Ectodermal cell (in vitro differentiated cells): ENCODE measurements around the gene AGBL4.

ENCODE experiments used
- H3K27ac ChIP-seq: 2 replicates; pipeline ENCODE4 v1.7.0; 2013; ENCODE audit warnings: mild to moderate bottlenecking, low read depth, low read length; ENCODE audit not compliant: insufficient read depth, poor library complexity, severe bottlenecking
- H3K27me3 ChIP-seq: 2 replicates; pipeline ENCODE4 v1.7.0; 2013; ENCODE audit warnings: mild to moderate bottlenecking, low read length; ENCODE audit not compliant: insufficient read depth, control insufficient read depth, poor library complexity, severe bottlenecking
- H3K36me3 ChIP-seq: one replicate; pipeline ENCODE4 v1.7.0; 2013; ENCODE audit warnings: low read length; ENCODE audit not compliant: control insufficient read depth, insufficient read depth
- H3K4me1 ChIP-seq: one replicate; pipeline ENCODE4 v1.7.0; 2013; ENCODE audit warnings: low read length; ENCODE audit not compliant: control insufficient read depth, insufficient read depth
- H3K4me3 ChIP-seq: 2 replicates; pipeline ENCODE4 v1.7.0; 2013; ENCODE audit warnings: low read depth, low read length, control low read depth; ENCODE audit not compliant: insufficient read depth
- H3K9me3 ChIP-seq: 2 replicates; pipeline ENCODE4 v1.7.0; 2013; ENCODE audit warnings: mild to moderate bottlenecking, low read length, moderate library complexity; ENCODE audit not compliant: control insufficient read depth
- WGBS, 2 experiments: methylation state at CpG; one replicate each; pipeline ENCODE4 v1.1.7; 2013; ENCODE audit warnings: missing lambda C conversion rate in 2 of 2; 5-methylcytosine and 5-hydroxymethylcytosine counted together

The AGBL4 gene

GRCh38 chr1:48739091-48739490 is 1284.7 kb downstream of the AGBL4 start:
- H3K36me3 ChIP-seq, result peaks cover 12% of the 10 kb centered on the region
- 58 to 65% methylated on average over 3 of the region's 3 CpGs for WGBS, 2 experiments
- no peaks in the 10 kb centered on the region for H3K9me3 ChIP-seq
- no peaks in the 10 kb centered on the region for H3K27me3 ChIP-seq
- no peak overlapping the region for H3K4me3 ChIP-seq
- no peaks in the 10 kb centered on the region for H3K4me1 ChIP-seq
- no peak overlapping the region for H3K27ac ChIP-seq

DNA sequence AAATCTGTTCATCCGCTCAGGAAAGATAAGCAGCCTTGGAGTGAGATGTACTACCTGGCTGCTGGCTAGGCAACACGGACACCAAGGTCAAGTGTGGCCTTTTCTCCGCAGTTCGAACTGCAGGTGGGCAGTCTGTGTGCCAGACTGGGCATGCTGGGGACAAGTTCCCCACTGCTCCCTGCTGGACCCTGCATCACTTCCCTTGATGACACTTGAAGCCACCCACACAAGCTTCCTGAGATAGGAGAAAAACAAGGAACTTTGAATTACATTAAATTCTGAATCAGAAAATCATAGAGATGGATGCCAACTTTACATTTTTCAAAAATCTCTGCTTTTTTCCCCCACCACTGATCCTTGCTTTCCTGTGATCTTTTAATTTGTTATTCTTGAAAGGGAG is 1285.4 kb downstream of the AGBL4 start:
- 91 to 95% methylated on average over 4 of the region's 4 CpGs for WGBS, 2 experiments
- Histone ChIP-seq H3K36me3 (peaks cover 14% of the 10 kb centered on the region), H3K9me3 (no peaks in the 10 kb centered on the region), H3K4me1 (no peaks in the 10 kb centered on the region), H3K27ac (no peak overlapping the region), H3K27me3 (no peaks in the 10 kb centered on the region), H3K4me3 (no peak overlapping the region)

- Histone ChIP-seq H3K4me3 (no peak overlapping the region), H3K27ac (no peak overlapping the region), H3K36me3 (peaks cover 19% of the 10 kb centered on the region), H3K4me1 (no peaks in the 10 kb centered on the region), H3K27me3 (no peaks in the 10 kb centered on the region), H3K9me3 (no peaks in the 10 kb centered on the region)
- 80 to 87% methylated on average over 6 of the region's 6 CpGs for WGBS, 2 experiments
Observed at GRCh38 chr1:48735796-48736195, 1288.0 kb downstream of the AGBL4 start.

- Histone ChIP-seq H3K27ac (no peak overlapping the region), H3K4me3 (no peak overlapping the region), H3K27me3 (no peaks in the 10 kb centered on the region), H3K9me3 (no peaks in the 10 kb centered on the region), H3K4me1 (no peaks in the 10 kb centered on the region), H3K36me3 (peaks cover 20% of the 10 kb centered on the region)
- 91% methylated on average over 10 of the region's 10 CpGs for WGBS, 2 experiments
Observed at GRCh38 chr1:48730164-48730910, 1293.4 kb downstream of the AGBL4 start.

GRCh38 chr1:48728584-48728983 is 1295.2 kb downstream of the AGBL4 start:
- H3K4me3 ChIP-seq, result no peak overlapping the region
- H3K27ac ChIP-seq, result no peak overlapping the region
- no peaks in the 10 kb centered on the region for H3K27me3 ChIP-seq
- WGBS, 2 experiments, result 89 to 94% methylated on average over 2 of the region's 2 CpGs
- peaks cover 12% of the 10 kb centered on the region for H3K36me3 ChIP-seq
- no peaks in the 10 kb centered on the region for H3K4me1 ChIP-seq
- no peaks in the 10 kb centered on the region for H3K9me3 ChIP-seq

GRCh38 chr1:48726557-48727215 is 1297.1 kb downstream of the AGBL4 start:
- Histone ChIP-seq H3K36me3 (peaks cover 5% of the 10 kb centered on the region), H3K4me3 (no peak overlapping the region), H3K4me1 (no peaks in the 10 kb centered on the region), H3K27ac (no peak overlapping the region), H3K9me3 (no peaks in the 10 kb centered on the region), H3K27me3 (no peaks in the 10 kb centered on the region)
- 97 to 100% methylated on average over 2 to 3 of the region's 4 CpGs for WGBS, 2 experiments

- Histone ChIP-seq H3K9me3 (no peaks in the 10 kb centered on the region), H3K27ac (no peak overlapping the region), H3K36me3 (peaks cover 5% of the 10 kb centered on the region), H3K27me3 (no peaks in the 10 kb centered on the region), H3K4me3 (no peak overlapping the region), H3K4me1 (no peaks in the 10 kb centered on the region)
- WGBS, 2 experiments, result 97 to 100% methylated on average over 2 of the region's 2 CpGs
Observed at GRCh38 chr1:48726139-48726538, 1297.6 kb downstream of the AGBL4 start.

DNA sequence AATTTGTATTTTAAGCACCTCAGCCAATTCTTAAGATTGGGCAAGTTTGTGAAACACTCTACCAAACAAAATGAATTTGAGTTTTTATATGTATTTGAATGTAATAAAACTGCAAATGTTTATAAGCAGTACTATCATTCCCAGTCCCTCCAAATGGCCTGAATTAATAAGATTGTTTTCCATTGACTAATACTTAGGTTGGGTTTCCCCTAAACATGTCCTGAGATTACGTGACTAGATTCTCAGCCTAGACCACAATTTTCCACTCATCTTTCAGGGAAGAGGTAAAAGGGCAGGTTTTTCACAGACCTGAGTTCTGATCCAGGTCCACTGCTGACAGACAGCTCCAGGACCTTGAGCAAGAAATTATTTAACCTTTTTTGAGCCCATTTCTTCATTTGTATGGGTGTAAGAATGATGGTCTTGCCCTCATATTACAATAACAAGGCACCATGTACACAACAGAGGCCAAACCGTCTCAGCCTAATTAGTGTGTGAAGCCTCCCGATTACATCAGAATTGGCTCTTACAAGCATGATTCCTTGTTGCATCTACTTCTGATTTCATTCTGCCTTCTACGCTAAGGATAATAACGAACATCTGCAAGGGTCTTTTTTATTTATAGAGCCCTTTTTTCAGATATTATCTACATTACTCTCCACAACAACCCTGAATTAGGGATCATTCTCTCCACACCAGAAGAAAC is 1298.3 kb downstream of the AGBL4 start:
- no peaks in the 10 kb centered on the region for H3K27me3 ChIP-seq
- no peak overlapping the region for H3K4me3 ChIP-seq
- H3K9me3 ChIP-seq, result no peaks in the 10 kb centered on the region
- no peaks in the 10 kb centered on the region for H3K4me1 ChIP-seq
- no peak overlapping the region for H3K27ac ChIP-seq
- peaks cover 5% of the 10 kb centered on the region for H3K36me3 ChIP-seq
- 94 to 96% methylated on average over 5 of the region's 5 CpGs for WGBS, 2 experiments

- no peaks in the 10 kb centered on the region for H3K27me3 ChIP-seq
- no peak overlapping the region for H3K27ac ChIP-seq
- H3K36me3 ChIP-seq, result no peaks in the 10 kb centered on the region
- no peaks in the 10 kb centered on the region for H3K9me3 ChIP-seq
- no peak overlapping the region for H3K4me3 ChIP-seq
- no peaks in the 10 kb centered on the region for H3K4me1 ChIP-seq
Observed at GRCh38 chr1:48720929-48721328, 1302.8 kb downstream of the AGBL4 start.

DNA sequence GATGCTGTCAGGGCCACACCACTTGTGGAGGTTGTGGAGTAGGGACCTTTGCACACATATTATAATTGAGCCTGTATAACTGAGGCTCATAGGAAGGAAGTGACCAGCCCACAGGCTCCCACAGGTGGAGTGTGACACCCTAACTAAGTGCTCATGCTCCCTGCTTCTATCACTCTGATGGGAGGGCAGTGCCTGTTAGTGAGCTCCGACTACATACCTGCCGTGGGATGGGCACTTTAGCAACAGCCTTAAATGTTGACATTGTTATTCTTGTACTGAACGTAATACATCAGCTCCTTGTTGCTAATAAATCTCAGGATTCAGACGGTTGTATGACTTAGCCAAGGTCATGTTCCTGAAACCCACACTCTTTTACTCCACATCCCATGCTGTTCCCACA is 1305.0 kb downstream of the AGBL4 start:
- H3K36me3 ChIP-seq, result no peaks in the 10 kb centered on the region
- no peak overlapping the region for H3K27ac ChIP-seq
- H3K27me3 ChIP-seq, result no peaks in the 10 kb centered on the region
- WGBS, 2 experiments, result 94 to 95% methylated on average over 4 of the region's 4 CpGs
- no peaks in the 10 kb centered on the region for H3K9me3 ChIP-seq
- H3K4me3 ChIP-seq, result no peak overlapping the region
- H3K4me1 ChIP-seq, result no peaks in the 10 kb centered on the region
